HG02981 (cell line): ENCODE results near the gene TMEM30A.

ENCODE experiments used
- ATAC-seq: cut with Tn5 transposase; IDR thresholded peaks from one replicate; pipeline ENCODE4 v1.9.1; 2021; ENCODE audit warnings: mild to moderate bottlenecking, moderate library complexity; ENCODE audit not compliant: unreplicated experiment

TMEM30A gene

GRCh38 chr6:75220357-75220756 lies 64.2 kb downstream of the TMEM30A start:
- ATAC-seq = no peak

DNA sequence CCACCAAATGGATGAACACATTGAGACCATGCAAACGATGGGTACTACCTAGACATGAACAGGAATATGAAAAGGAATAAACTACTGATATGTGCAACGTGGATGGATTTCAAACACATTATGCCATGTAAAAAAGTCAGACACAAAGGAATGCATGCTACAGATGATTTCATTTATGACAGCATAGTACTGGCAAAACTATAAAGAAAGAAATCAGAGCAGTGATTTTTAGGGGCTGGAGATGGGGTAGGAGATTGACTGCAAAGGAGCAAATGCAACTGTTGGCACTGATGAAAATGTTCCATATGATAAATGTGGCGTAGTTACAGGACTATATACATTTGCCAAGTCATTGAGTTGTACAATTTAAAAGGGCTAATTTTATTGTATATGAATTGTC lies 65.3 kb downstream of the TMEM30A start:
- no peak for ATAC-seq

- peak; percentile 36 for ATAC-seq
Measured at GRCh38 chr6:75217193-75217592, 67.4 kb downstream of the TMEM30A start.

DNA sequence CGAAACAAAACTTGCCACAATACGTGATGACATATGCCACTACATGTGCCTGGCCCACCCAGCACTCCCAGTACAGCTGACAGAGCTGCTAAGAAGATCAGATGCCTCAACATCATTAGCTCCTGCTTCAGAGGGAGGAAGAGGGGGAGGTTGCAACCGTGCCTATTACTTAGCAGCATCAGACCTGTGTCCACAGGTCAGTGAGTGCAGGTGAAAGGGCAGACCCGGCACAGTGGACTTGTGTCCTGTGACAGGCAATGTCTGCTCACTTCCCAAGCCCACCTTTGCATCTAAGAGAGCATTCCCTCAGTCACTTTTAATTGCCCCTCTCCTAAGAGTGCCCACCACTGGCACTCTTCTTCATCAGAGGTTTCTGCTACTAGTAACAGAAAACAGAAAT lies 69.3 kb downstream of the TMEM30A start:
- no peak for ATAC-seq

DNA sequence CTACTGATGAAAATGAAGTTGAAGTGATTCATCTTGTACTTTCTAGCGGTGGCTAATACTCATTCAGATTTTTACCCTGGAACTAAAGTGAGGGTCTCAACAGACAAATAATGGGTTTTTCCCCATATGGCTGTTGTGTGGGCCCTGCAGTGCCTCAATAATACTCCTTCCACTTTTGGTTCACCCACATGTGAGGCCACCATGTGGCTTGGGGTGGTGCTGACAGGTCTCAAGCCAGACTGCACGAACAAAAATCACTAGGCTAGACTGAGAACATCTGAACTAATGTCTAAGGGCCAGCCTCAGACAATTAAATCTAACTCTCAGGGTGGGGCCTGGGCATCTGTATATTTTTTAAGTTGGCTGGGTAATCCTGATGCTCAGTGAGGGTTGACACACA lies 70.9 kb downstream of the TMEM30A start:
- ATAC-seq = peak; percentile 40

- no peak for ATAC-seq
Measured at GRCh38 chr6:75213112-75213511, 71.5 kb downstream of the TMEM30A start.

GRCh38 chr6:75211920-75212590 lies 72.5 kb downstream of the TMEM30A start:
- no peak for ATAC-seq

GRCh38 chr6:75210885-75211739 lies 73.5 kb downstream of the TMEM30A start:
- ATAC-seq = no peak

GRCh38 chr6:75209184-75209723 lies 75.3 kb downstream of the TMEM30A start:
- no peak for ATAC-seq

- peak; percentile 64 for ATAC-seq
Measured at GRCh38 chr6:75208298-75209183, 76.1 kb downstream of the TMEM30A start.

GRCh38 chr6:75206576-75207342 lies 77.8 kb downstream of the TMEM30A start:
- ATAC-seq = no peak

- ATAC-seq = no peak
Measured at GRCh38 chr6:75205776-75206575, 78.6 kb downstream of the TMEM30A start, which contains the start of gene COL12A1. TSS of gene COL12A1 (minus strand) at chr6:75206053. CDS start at chr6:75202792, 3,261 bp downstream.

- ATAC-seq = no peak
Measured at GRCh38 chr6:75204959-75205775, 79.4 kb downstream of the TMEM30A start.

GRCh38 chr6:75204217-75204958 lies 80.2 kb downstream of the TMEM30A start:
- ATAC-seq = no peak

DNA sequence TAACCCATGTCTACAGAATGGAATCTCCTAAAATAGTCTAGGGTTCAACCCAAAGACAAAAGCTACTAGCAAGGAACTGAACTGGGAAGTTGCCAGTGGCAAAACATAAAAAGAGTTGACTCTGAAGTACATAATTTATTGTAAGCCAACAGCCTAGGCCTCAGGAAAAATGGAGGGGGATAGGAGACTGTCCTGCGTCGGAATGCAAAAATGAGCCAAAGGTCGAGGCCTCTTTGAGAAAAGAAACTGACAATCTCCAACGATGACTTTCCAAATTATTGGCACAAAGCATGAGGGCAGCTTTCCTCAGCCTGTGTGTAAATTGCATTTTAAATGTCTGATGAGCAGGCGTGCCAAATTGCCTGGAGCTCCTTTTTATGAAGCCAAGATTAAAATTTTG lies 80.9 kb downstream of the TMEM30A start:
- no peak for ATAC-seq
